Measurements from ENCODE around the gene SOX8. TPM values are rescaled to one million over a fixed set of nuclear protein-coding genes. Genes with fewer than 3 reads are reported as not detected.
A peak's percentile ranks its signal among the peaks of the same experiment; 100 is the strongest.

Gene SOX8
- total and polyA plus RNA-seq, 5 donors, result 0.97 to 2.1 (median 1.8) TPM

GRCh38 chr16:1009358-1010150 lies 28.0 kb downstream of the SOX8 start:
- Histone ChIP-seq H3K4me1 (ENCODE audit: control insufficient read depth, insufficient read depth, low read length) (no peaks in the 10 kb centered on the region), H3K4me3 (ENCODE audit: low read length) (no peak overlapping the region), H3K27ac (ENCODE audit: low read length) (no peak overlapping the region), H3K9me3 (ENCODE audit: control insufficient read depth, low read length) (no peaks in the 10 kb centered on the region), H3K27me3 (ENCODE audit: control insufficient read depth, insufficient read depth) (no peaks in the 10 kb centered on the region)
- intact Hi-C loops (cut with DNase I), result no loop called here
- ATAC-seq (no peak), DNase-seq (peak in 1 of 3 donors; percentile 31)
- WGBS, result 80% methylated on average over 30 of the region's 30 CpGs

GRCh38 chr16:1010251-1010650 lies 28.7 kb downstream of the SOX8 start:
- ATAC-seq (no peak), DNase-seq (peak in 1 of 3 donors; percentile 19)
- WGBS, result 44% methylated on average over 20 of the region's 20 CpGs
- H3K4me1 ChIP-seq (ENCODE audit: control insufficient read depth, insufficient read depth, low read length), result no peaks in the 10 kb centered on the region
- intact Hi-C loops (cut with DNase I), result no loop called here
- H3K4me3 ChIP-seq (ENCODE audit: low read length), result no peak overlapping the region
- no peaks in the 10 kb centered on the region for H3K27me3 ChIP-seq (ENCODE audit: control insufficient read depth, insufficient read depth)
- H3K9me3 ChIP-seq (ENCODE audit: control insufficient read depth, low read length), result no peaks in the 10 kb centered on the region
- H3K27ac ChIP-seq (ENCODE audit: low read length), result no peak overlapping the region

- H3K4me3 ChIP-seq (ENCODE audit: low read length), result no peak overlapping the region
- ATAC-seq (no peak), DNase-seq (peak in 1 of 3 donors; percentile 44)
- 65% methylated on average over 16 of the region's 16 CpGs for WGBS
- H3K27ac ChIP-seq (ENCODE audit: low read length), result no peak overlapping the region
- intact Hi-C loops (cut with DNase I), result no loop called here
- no peaks in the 10 kb centered on the region for H3K9me3 ChIP-seq (ENCODE audit: control insufficient read depth, low read length)
- H3K4me1 ChIP-seq (ENCODE audit: control insufficient read depth, insufficient read depth, low read length), result no peaks in the 10 kb centered on the region
- H3K27me3 ChIP-seq (ENCODE audit: control insufficient read depth, insufficient read depth), result no peaks in the 10 kb centered on the region
These were observed 29.2 kb downstream of the SOX8 start for GRCh38 chr16:1010815-1011214.

GRCh38 chr16:1011316-1012082 lies 29.9 kb downstream of the SOX8 start:
- DNase-seq, result peak in 1 of 3 donors; percentile 32
- no peaks in the 10 kb centered on the region for H3K9me3 ChIP-seq (ENCODE audit: control insufficient read depth, low read length)
- intact Hi-C loops (cut with DNase I), result no loop called here
- no peaks in the 10 kb centered on the region for H3K4me1 ChIP-seq (ENCODE audit: control insufficient read depth, insufficient read depth, low read length)
- H3K27ac ChIP-seq (ENCODE audit: low read length), result no peak overlapping the region
- no peaks in the 10 kb centered on the region for H3K27me3 ChIP-seq (ENCODE audit: control insufficient read depth, insufficient read depth)
- no peak for ATAC-seq
- H3K4me3 ChIP-seq (ENCODE audit: low read length), result no peak overlapping the region
- WGBS, result 87% methylated on average over 37 of the region's 37 CpGs

- WGBS, result 89% methylated on average over 19 of the region's 19 CpGs
- Histone ChIP-seq H3K27ac (ENCODE audit: low read length) (no peak overlapping the region), H3K4me3 (ENCODE audit: low read length) (no peak overlapping the region), H3K9me3 (ENCODE audit: control insufficient read depth, low read length) (no peaks in the 10 kb centered on the region), H3K27me3 (ENCODE audit: control insufficient read depth, insufficient read depth) (no peaks in the 10 kb centered on the region), H3K4me1 (ENCODE audit: control insufficient read depth, insufficient read depth, low read length) (no peaks in the 10 kb centered on the region)
- DNase-seq (peak in 1 of 3 donors; percentile 32), ATAC-seq (no peak)
- intact Hi-C loops (cut with DNase I), result no loop called here
These were observed 30.6 kb downstream of the SOX8 start for GRCh38 chr16:1012135-1012534.

GRCh38 chr16:1012722-1013592 lies 31.4 kb downstream of the SOX8 start:
- no peak overlapping the region for H3K4me3 ChIP-seq (ENCODE audit: low read length)
- whole genome bisulfite sequencing, result 92% methylated on average over 28 of the region's 28 CpGs
- no peaks in the 10 kb centered on the region for H3K4me1 ChIP-seq (ENCODE audit: control insufficient read depth, insufficient read depth, low read length)
- intact Hi-C loops (cut with DNase I), result no loop called here
- no peaks in the 10 kb centered on the region for H3K9me3 ChIP-seq (ENCODE audit: control insufficient read depth, low read length)
- no peak overlapping the region for H3K27ac ChIP-seq (ENCODE audit: low read length)
- H3K27me3 ChIP-seq (ENCODE audit: control insufficient read depth, insufficient read depth), result no peaks in the 10 kb centered on the region
- ATAC-seq (no peak), DNase-seq (peak in 1 of 3 donors; percentile 37)

GRCh38 chr16:1013593-1013900 lies 32.0 kb downstream of the SOX8 start:
- 84% methylated on average over 8 of the region's 8 CpGs for WGBS
- H3K9me3 ChIP-seq (ENCODE audit: control insufficient read depth, low read length), result no peaks in the 10 kb centered on the region
- no peak overlapping the region for H3K4me3 ChIP-seq (ENCODE audit: low read length)
- ATAC-seq, result no peak
- H3K27ac ChIP-seq (ENCODE audit: low read length), result no peak overlapping the region
- H3K27me3 ChIP-seq (ENCODE audit: control insufficient read depth, insufficient read depth), result no peaks in the 10 kb centered on the region
- intact Hi-C loops (cut with DNase I), result no loop called here
- H3K4me1 ChIP-seq (ENCODE audit: control insufficient read depth, insufficient read depth, low read length), result no peaks in the 10 kb centered on the region
- DNase-seq, result peak in 1 of 3 donors; percentile 50

GRCh38 chr16:1014221-1014620 lies 32.7 kb downstream of the SOX8 start:
- Histone ChIP-seq H3K4me1 (ENCODE audit: control insufficient read depth, insufficient read depth, low read length) (no peaks in the 10 kb centered on the region), H3K27ac (ENCODE audit: low read length) (no peak overlapping the region)
- intact Hi-C loops (cut with DNase I), result no loop called here

GRCh38 chr16:1014771-1015495 lies 33.4 kb downstream of the SOX8 start:
- H3K4me1 ChIP-seq (ENCODE audit: control insufficient read depth, insufficient read depth, low read length), result no peaks in the 10 kb centered on the region
- no peaks in the 10 kb centered on the region for H3K27me3 ChIP-seq (ENCODE audit: control insufficient read depth, insufficient read depth)
- 60% methylated on average over 22 of the region's 22 CpGs for WGBS
- intact Hi-C loops (cut with DNase I), result no loop called here
- H3K4me3 ChIP-seq (ENCODE audit: low read length), result no peak overlapping the region
- no peaks in the 10 kb centered on the region for H3K9me3 ChIP-seq (ENCODE audit: control insufficient read depth, low read length)
- ATAC-seq, result peak; percentile 71 to 74
- no peak overlapping the region for H3K27ac ChIP-seq (ENCODE audit: low read length)
- DNase-seq, result peak; percentile 82 to 89 (median 88)

More at GRCh38 chr16:1014221-1014620, 32.7 kb downstream of the SOX8 start:
- no peaks in the 10 kb centered on the region for H3K9me3 ChIP-seq (ENCODE audit: control insufficient read depth, low read length)
- ATAC-seq (peak in 1 of 2 donors; percentile 3), DNase-seq (no peak)
- 82% methylated on average over 8 of the region's 8 CpGs for WGBS
- H3K27me3 ChIP-seq (ENCODE audit: control insufficient read depth, insufficient read depth), result no peaks in the 10 kb centered on the region
- H3K4me3 ChIP-seq (ENCODE audit: low read length), result no peak overlapping the region

- H3K27me3 ChIP-seq (ENCODE audit: control insufficient read depth, insufficient read depth), result no peaks in the 10 kb centered on the region
- no peak overlapping the region for H3K27ac ChIP-seq (ENCODE audit: low read length)
- ATAC-seq (no peak), DNase-seq (peak in 1 of 3 donors; percentile 47)
- 77% methylated on average over 15 of the region's 15 CpGs for WGBS
- H3K4me3 ChIP-seq (ENCODE audit: low read length), result no peak overlapping the region
- intact Hi-C loops (cut with DNase I), result no loop called here
- H3K4me1 ChIP-seq (ENCODE audit: control insufficient read depth, insufficient read depth, low read length), result no peaks in the 10 kb centered on the region
- no peaks in the 10 kb centered on the region for H3K9me3 ChIP-seq (ENCODE audit: control insufficient read depth, low read length)
These were observed 37.1 kb downstream of the SOX8 start for GRCh38 chr16:1018447-1019198.

All from right cardiac atrium (tissue), 5 donors.